SK-N-SH treated with all-trans-retinoic acid at 6 μM for 48 hours (cell line): Measurements from ENCODE around the gene POLR3H.

Experiments
- CREB5 ChIP-seq: fragments of 250-450 bp; sonication (Bioruptor Pico); IDR thresholded peaks from 2 replicates; pipeline ENCODE4 v1.5.1; 2020; ENCODE audit warnings: low read depth, mild to moderate bottlenecking, moderate library complexity
- ESRRG ChIP-seq: fragments of 250-450 bp; sonication (Bioruptor Pico); IDR thresholded peaks from 2 replicates; pipeline ENCODE4 v1.6.1; 2021; ENCODE audit warnings: mild to moderate bottlenecking
- GLIS3 ChIP-seq: fragments of 250-450 bp; sonication (Bioruptor Pico); IDR thresholded peaks from 2 replicates; pipeline ENCODE4 v1.5.0; 2020; ENCODE audit warnings: mild to moderate bottlenecking, moderate library complexity
- ISL1 ChIP-seq: fragments of 250-450 bp; sonication (Bioruptor Pico); IDR thresholded peaks from 2 replicates; pipeline ENCODE4 v2.1.2; 2022; ENCODE audit warnings: mild to moderate bottlenecking, moderate library complexity
- PATZ1 ChIP-seq: fragments of 250-450 bp; sonication (Bioruptor Pico); IDR thresholded peaks from 2 replicates; pipeline ENCODE4 v1.8.0; 2020; ENCODE audit warnings: mild to moderate bottlenecking, moderate library complexity, borderline replicate concordance
- POU6F1 ChIP-seq: fragments of 250-450 bp; sonication (Bioruptor Pico); IDR thresholded peaks from 2 replicates; pipeline ENCODE4 v1.8.0; 2021; ENCODE audit warnings: low read depth, mild to moderate bottlenecking, moderate library complexity, borderline replicate concordance
- RARB ChIP-seq: fragments of 250-450 bp; sonication (Bioruptor Pico); IDR thresholded peaks from 2 replicates; pipeline ENCODE4 v1.8.0; 2021; ENCODE audit warnings: mild to moderate bottlenecking, moderate library complexity
- TCF4 ChIP-seq: fragments of 250-450 bp; sonication (Bioruptor Pico); IDR thresholded peaks from 2 replicates; pipeline ENCODE4 v1.8.0; 2021; ENCODE audit warnings: mild to moderate bottlenecking, moderate library complexity, borderline replicate concordance
- TSHZ2 ChIP-seq: fragments of 250-450 bp; sonication (Bioruptor Pico); IDR thresholded peaks from 2 replicates; pipeline ENCODE4 v1.5.0; 2020; ENCODE audit warnings: mild to moderate bottlenecking, moderate library complexity
- ZC3H10 ChIP-seq: fragments of 250-450 bp; sonication (Bioruptor Pico); IDR thresholded peaks from 2 replicates; pipeline ENCODE4 v1.5.1; 2021; ENCODE audit warnings: mild to moderate bottlenecking, moderate library complexity
- ZFP30 ChIP-seq: fragments of 450-650 bp; formaldehyde crosslinking; IDR thresholded peaks from 2 replicates; pipeline ENCODE4 v1.5.0; 2022; ENCODE audit warnings: mild to moderate bottlenecking, moderate library complexity
- ZNF565 ChIP-seq: fragments of 450-650 bp; formaldehyde crosslinking; conservative IDR thresholded peaks from 2 replicates; pipeline ENCODE4 v1.5.0; 2020; ENCODE audit warnings: low read depth, mild to moderate bottlenecking, moderate library complexity

GRCh38 chr22:41542224-41542623 is 2.0 kb downstream of the POLR3H start:
- no peak for TF ChIP-seq RARB (CRISPR knock-in tag)
- TF ChIP-seq GLIS3 (CRISPR knock-in tag), result no peak
- TF ChIP-seq ZNF565 (CRISPR knock-in tag), result no peak
- no peak for TF ChIP-seq PATZ1 (CRISPR knock-in tag)
- no peak for TF ChIP-seq ISL1 (CRISPR knock-in tag)
- TF ChIP-seq TSHZ2, result no peak
- TF ChIP-seq TCF4, result no peak
- TF ChIP-seq ZFP30 (CRISPR knock-in tag), result no peak
- TF ChIP-seq CREB5, result no peak
- no peak for TF ChIP-seq ZC3H10 (CRISPR knock-in tag)
- no peak for TF ChIP-seq ESRRG (CRISPR knock-in tag)
- no peak for TF ChIP-seq POU6F1
